Uterus (tissue), 4 donors: ENCODE results near the gene CHRNB1. TPM values are rescaled to one million over a fixed set of nuclear protein-coding genes. Genes with fewer than 3 reads are reported as not detected.

Experiments used
- DNase-seq, 2 donors: peaks; one replicate each; pipeline ENCODE4 v3.0.0-alpha.2; 2019 to 2020
- H3K27ac ChIP-seq, 2 donors: fragments of 200-600 bp; sonication (generic); 1 replicate in 1 of 2; 2 replicates in 1 of 2; pipeline ENCODE4 v1.5.1; 2016 to 2018
- H3K27me3 ChIP-seq, 2 donors: fragments of 200-600 bp; sonication (generic); one replicate each; pipeline ENCODE4 v1.5.1; 2018 to 2019; ENCODE audit warnings: control low read depth in 1 of 2
- H3K36me3 ChIP-seq, 2 donors: fragments of 200-600 bp; sonication (generic); one replicate each; pipeline ENCODE4 v1.5.1; 2019; ENCODE audit warnings: control low read depth in 1 of 2
- H3K4me1 ChIP-seq, 2 donors: fragments of 200-600 bp; sonication (generic); one replicate each; pipeline ENCODE4 v1.5.1; 2018 to 2019; ENCODE audit warnings: control low read depth in 1 of 2
- H3K4me3 ChIP-seq, 2 donors: fragments of 200-600 bp; sonication (generic); 1 replicate in 1 of 2; 2 replicates in 1 of 2; pipeline ENCODE4 v1.5.1; 2018 to 2019; ENCODE audit warnings: mild to moderate bottlenecking in 1 of 2
- H3K9me3 ChIP-seq, 2 donors: fragments of 200-600 bp; sonication (generic); one replicate each; pipeline ENCODE4 v1.5.1; 2019; ENCODE audit warnings: control low read depth in 1 of 2
- POLR2A ChIP-seq, 2 donors: fragments of 450-650 bp; IDR thresholded peaks; one replicate each; pipeline ENCODE4 v1.6.1; 2016; ENCODE audit warnings: antibody characterized with exemption in 2 of 2, mild to moderate bottlenecking in 1 of 2, moderate library complexity in 1 of 2
- intact Hi-C: fragments of 100-400 bp; cut with DNase I; formaldehyde crosslinking; loops from one replicate; pipeline ENCODE4 v1.15.1; 2023; ENCODE audit warnings: low total_unique reads
- total RNA-seq, 4 donors: library from RNA; depleted of rRNA in 3 of 4; stranded (reverse); fragments of >200 nt in 3 of 4; gene quantifications; one replicate each; pipeline versions ENCODE4 v1.1.0 to v1.2.4, GENCODE V29; 2014 to 2023
- TF ChIP-seq, protein P1 (sequence below), 4 experiments: fragments of 200-600 bp in 2 of 4; fragments of 450-650 bp in 2 of 4; sonication (generic) in 2 of 4; IDR thresholded peaks; one replicate each; pipeline ENCODE4 v1.5.1; 2016 to 2019; ENCODE audit warnings: antibody characterized with exemption in 4 of 4, mild to moderate bottlenecking in 2 of 4, moderate library complexity in 1 of 4
- donor health status: DM: yes; HTN: yes; CAD: no.

CHRNB1 gene
- total RNA-seq, 4 donors from 2014 or later: 3.2 to 16.9 (median 10.9) TPM

DNA sequence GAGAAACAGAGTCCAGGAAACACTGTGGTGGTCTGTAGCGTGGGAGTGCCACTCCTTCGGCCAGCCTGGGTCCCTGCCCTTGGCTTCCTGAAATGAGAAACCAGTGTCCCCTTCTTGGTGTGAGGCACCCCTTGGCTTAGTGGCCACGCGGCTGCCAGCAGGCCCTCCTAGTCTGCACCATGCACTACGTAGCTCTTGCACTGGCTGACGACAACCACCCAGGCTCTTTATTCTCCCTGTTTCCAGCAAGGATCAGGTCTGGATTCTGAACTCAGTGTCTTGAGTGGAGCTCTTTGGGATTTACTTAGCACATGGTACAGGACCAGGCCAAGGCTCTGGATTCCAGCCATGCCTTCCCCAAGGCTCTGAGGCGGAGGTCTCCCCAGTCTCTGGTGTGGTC is 17.3 kb upstream of the CHRNB1 start:
- no peak for TF ChIP-seq POLR2A (IDR thresholded peaks at IDR 0.05)
- Histone ChIP-seq H3K36me3 (no peaks in the 10 kb centered on the region), H3K27me3 (no peaks in the 10 kb centered on the region), H3K4me1 (no peaks in the 10 kb centered on the region), H3K9me3 (no peaks in the 10 kb centered on the region), H3K27ac (no peak overlapping the region), H3K4me3 (no peak overlapping the region)
- no peak for DNase-seq
- intact Hi-C loops: no loop called here

DNA sequence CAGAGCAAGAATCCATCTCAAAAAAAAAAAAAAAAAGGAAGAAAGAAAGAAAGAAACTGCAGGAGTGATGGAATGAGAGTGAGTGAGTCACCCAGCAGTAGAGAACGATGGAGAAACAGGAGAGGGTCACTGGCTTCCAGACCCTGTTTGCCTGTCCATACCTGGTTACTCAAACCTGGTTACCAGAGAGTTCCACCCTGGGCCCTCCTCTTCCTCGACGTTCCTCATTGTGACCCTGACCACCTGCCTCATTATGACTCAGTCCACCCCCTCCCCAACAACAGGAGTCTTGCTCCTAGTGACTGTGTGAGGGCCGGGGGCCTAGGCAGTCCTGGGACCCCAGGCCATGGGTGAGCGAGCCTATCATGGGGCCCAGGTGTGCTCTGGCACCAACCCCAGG is 16.3 kb upstream of the CHRNB1 start, which contains the start of gene SPEM3:
TSS of gene SPEM3 (plus strand) at position 301 of the 400 bp plus-strand sequence. CDS start at position 347, 46 bp downstream.
- Histone ChIP-seq H3K4me1 (no peaks in the 10 kb centered on the region), H3K36me3 (no peaks in the 10 kb centered on the region), H3K27me3 (no peaks in the 10 kb centered on the region), H3K9me3 (no peaks in the 10 kb centered on the region), H3K4me3 (no peak within 1 kb of the TSS), H3K27ac (no peak within 1 kb of the TSS)
- DNase-seq: no peak
- TF ChIP-seq POLR2A (IDR thresholded peaks at IDR 0.05): no peak
- TF ChIP-seq, protein P1, sequence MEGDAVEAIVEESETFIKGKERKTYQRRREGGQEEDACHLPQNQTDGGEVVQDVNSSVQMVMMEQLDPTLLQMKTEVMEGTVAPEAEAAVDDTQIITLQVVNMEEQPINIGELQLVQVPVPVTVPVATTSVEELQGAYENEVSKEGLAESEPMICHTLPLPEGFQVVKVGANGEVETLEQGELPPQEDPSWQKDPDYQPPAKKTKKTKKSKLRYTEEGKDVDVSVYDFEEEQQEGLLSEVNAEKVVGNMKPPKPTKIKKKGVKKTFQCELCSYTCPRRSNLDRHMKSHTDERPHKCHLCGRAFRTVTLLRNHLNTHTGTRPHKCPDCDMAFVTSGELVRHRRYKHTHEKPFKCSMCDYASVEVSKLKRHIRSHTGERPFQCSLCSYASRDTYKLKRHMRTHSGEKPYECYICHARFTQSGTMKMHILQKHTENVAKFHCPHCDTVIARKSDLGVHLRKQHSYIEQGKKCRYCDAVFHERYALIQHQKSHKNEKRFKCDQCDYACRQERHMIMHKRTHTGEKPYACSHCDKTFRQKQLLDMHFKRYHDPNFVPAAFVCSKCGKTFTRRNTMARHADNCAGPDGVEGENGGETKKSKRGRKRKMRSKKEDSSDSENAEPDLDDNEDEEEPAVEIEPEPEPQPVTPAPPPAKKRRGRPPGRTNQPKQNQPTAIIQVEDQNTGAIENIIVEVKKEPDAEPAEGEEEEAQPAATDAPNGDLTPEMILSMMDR (IDR thresholded peaks at IDR 0.05): no peak
- intact Hi-C loops: no loop called here

DNA sequence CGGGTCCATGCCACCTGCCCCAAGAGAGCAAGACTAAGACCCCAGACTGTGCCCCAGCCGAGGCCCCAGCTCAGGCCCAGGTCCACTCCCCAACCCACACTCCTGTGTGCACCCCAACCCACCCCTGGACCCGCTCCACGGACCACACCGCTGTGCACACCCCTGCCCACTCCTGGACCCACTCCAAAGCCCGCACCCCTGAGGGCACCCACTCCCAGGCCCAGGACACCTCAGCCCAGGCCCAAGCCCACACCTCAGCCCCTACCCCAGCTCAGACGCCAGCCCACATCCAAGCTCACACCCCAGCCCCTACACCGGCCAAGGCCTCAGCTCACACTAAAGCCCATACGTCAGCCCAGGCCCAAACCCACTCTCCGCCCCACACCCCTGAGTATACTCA is 15.1 kb upstream of the CHRNB1 start:
- intact Hi-C loops: loop anchor here (10.0 kb wide), 1 partner anchor 55 kb away; the partner anchor contains the start of genes POLR2A and SLC35G6
- Histone ChIP-seq H3K27ac (no peak overlapping the region), H3K9me3 (no peaks in the 10 kb centered on the region), H3K27me3 (no peaks in the 10 kb centered on the region), H3K4me1 (no peaks in the 10 kb centered on the region), H3K4me3 (no peak overlapping the region), H3K36me3 (no peaks in the 10 kb centered on the region)
- TF ChIP-seq, protein P1 (IDR thresholded peaks at IDR 0.05): no peak
- TF ChIP-seq POLR2A (IDR thresholded peaks at IDR 0.05): no peak
- DNase-seq: no peak

DNA sequence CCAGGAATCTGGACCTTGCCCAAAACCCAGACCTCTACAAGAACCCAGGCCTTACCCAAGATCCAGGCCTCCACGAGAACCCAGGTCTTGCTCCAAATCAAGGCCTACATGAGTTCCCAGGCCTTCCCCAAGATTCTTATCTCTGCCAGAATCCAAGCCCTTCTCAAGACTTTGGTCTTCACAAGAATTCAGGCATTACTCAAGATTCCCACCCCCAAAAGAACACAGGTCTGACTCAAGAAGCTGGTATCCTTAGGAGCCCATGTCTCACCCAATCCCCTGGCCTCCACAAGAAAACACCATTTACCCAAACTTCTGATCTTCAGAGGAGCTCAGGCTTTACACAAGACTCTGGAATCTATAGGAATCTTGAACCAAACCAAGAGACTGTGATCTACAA is 13.6 kb upstream of the CHRNB1 start:
- Histone ChIP-seq H3K4me1 (peaks cover 0 to 11% of the 10 kb centered on the region in 2 donors), H3K27ac (no peak overlapping the region), H3K27me3 (no peaks in the 10 kb centered on the region), H3K36me3 (no peaks in the 10 kb centered on the region), H3K9me3 (no peaks in the 10 kb centered on the region), H3K4me3 (no peak overlapping the region)
- no peak for TF ChIP-seq POLR2A (IDR thresholded peaks at IDR 0.05)
- TF ChIP-seq, protein P1 (IDR thresholded peaks at IDR 0.05): no peak
- no peak for DNase-seq
- intact Hi-C loops: loop anchor here (10.0 kb wide), 1 partner anchor 54 kb away; the partner anchor contains the start of genes POLR2A and SLC35G6

DNA sequence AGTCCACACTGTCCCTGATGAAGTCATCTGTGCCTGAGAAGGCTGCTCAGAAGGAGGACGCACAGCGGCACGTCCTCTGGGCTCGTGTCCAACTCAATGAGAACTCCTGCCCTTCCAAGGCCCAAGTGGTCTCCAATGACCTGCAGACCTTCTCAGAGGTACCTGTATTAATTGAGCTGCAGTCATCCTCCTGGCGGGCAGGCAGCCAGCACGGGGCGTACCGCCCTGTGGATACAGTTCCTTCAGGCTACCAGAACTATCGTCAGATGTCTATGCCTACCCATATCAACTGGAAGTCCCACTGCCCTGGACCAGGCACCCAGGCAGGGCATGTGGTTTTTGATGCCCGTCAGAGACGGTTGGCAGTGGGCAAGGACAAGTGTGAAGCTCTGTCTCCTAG is 12.6 kb upstream of the CHRNB1 start:
- no peak overlapping the region for H3K4me3 ChIP-seq
- H3K27me3 ChIP-seq: no peaks in the 10 kb centered on the region
- H3K27ac ChIP-seq: no peak overlapping the region
- no peaks in the 10 kb centered on the region for H3K9me3 ChIP-seq
- TF ChIP-seq POLR2A (IDR thresholded peaks at IDR 0.05): no peak
- TF ChIP-seq, protein P1 (IDR thresholded peaks at IDR 0.05): no peak
- peaks cover 0 to 18% of the 10 kb centered on the region in 2 donors for H3K4me1 ChIP-seq
- DNase-seq: no peak
- no peaks in the 10 kb centered on the region for H3K36me3 ChIP-seq
- intact Hi-C loops: loop anchor here (10.0 kb wide), 1 partner anchor 53 kb away; the partner anchor contains the start of genes POLR2A and SLC35G6
